Measurements from ENCODE around the gene PIEZO1.
"Not testable (repeated sequence)": the region's sequence is repeated elsewhere in the genome, so short reads cannot be mapped to it uniquely, and the experiment has no call there.

The PIEZO1 gene

GRCh38 chr16:88685156-88686061, 99.6 kb downstream of the PIEZO1 start:
- peak; percentile 64 for DNase-seq

GRCh38 chr16:88684569-88685155, 100.4 kb downstream of the PIEZO1 start:
- no peak for DNase-seq

GRCh38 chr16:88681709-88682451, 103.1 kb downstream of the PIEZO1 start:
- peak; percentile 68 for DNase-seq

GRCh38 chr16:88681084-88681680, 103.8 kb downstream of the PIEZO1 start:
- peak; percentile 31 for DNase-seq

- no peak for DNase-seq
Measured at GRCh38 chr16:88680554-88681083, 104.4 kb downstream of the PIEZO1 start.

- no peak for DNase-seq
Measured at GRCh38 chr16:88678224-88678979, 106.6 kb downstream of the PIEZO1 start.

- no peak for DNase-seq
Measured at GRCh38 chr16:88677721-88678120, 107.3 kb downstream of the PIEZO1 start.

- no peak for DNase-seq
Measured at GRCh38 chr16:88676502-88677242, 108.3 kb downstream of the PIEZO1 start.

- DNase-seq = no peak
Measured at GRCh38 chr16:88673716-88674379, 111.2 kb downstream of the PIEZO1 start.

GRCh38 chr16:88672776-88673175, 112.2 kb downstream of the PIEZO1 start:
- DNase-seq = no peak

- DNase-seq = no peak
Measured at GRCh38 chr16:88671806-88672205, 113.2 kb downstream of the PIEZO1 start.

- no peak for DNase-seq
Measured at GRCh38 chr16:88669980-88670379, 115.0 kb downstream of the PIEZO1 start.

GRCh38 chr16:88669493-88669892, 115.5 kb downstream of the PIEZO1 start:
- DNase-seq = not testable (repeated sequence)

GRCh38 chr16:88667461-88667860, 117.6 kb downstream of the PIEZO1 start:
- DNase-seq = no peak

GRCh38 chr16:88665570-88665969, 119.5 kb downstream of the PIEZO1 start:
- DNase-seq = no peak

Data from stimulated activated naive CD4-positive, alpha-beta T cell treated with Interleukin-2 at 50 U/mL for 16 hours (primary cell).